HCEC 1CT (cell line): ENCODE results near the gene SERPINB1.

ENCODE experiments used
- DNase-seq: peaks from one replicate; pipeline ENCODE4 v3.0.0-alpha.2; 2017

The SERPINB1 gene

GRCh38 chr6:2790588-2791449 is 50.8 kb downstream of the SERPINB1 start:
- peak; percentile 93 for DNase-seq

- DNase-seq, result no peak
Observed at GRCh38 chr6:2786269-2786668, 55.4 kb downstream of the SERPINB1 start.

GRCh38 chr6:2784930-2785329 is 56.7 kb downstream of the SERPINB1 start:
- DNase-seq, result no peak

GRCh38 chr6:2784061-2784460 is 57.6 kb downstream of the SERPINB1 start:
- no peak for DNase-seq

- no peak for DNase-seq
Observed at GRCh38 chr6:2783188-2783963, 58.3 kb downstream of the SERPINB1 start.

- DNase-seq, result no peak
Observed at GRCh38 chr6:2782825-2783187, 58.9 kb downstream of the SERPINB1 start.

GRCh38 chr6:2782356-2782708 is 59.3 kb downstream of the SERPINB1 start:
- no peak for DNase-seq
